Measurements from ENCODE around the gene UBFD1.
"Not testable (repeated sequence)": the region's sequence is repeated elsewhere in the genome, so short reads cannot be mapped to it uniquely, and the experiment has no call there.

The UBFD1 gene

GRCh38 chr16:23570992-23571632 is 13.6 kb downstream of the UBFD1 start:
- DNase-seq = no peak

GRCh38 chr16:23571895-23572294 is 14.4 kb downstream of the UBFD1 start:
- no peak for DNase-seq

DNA sequence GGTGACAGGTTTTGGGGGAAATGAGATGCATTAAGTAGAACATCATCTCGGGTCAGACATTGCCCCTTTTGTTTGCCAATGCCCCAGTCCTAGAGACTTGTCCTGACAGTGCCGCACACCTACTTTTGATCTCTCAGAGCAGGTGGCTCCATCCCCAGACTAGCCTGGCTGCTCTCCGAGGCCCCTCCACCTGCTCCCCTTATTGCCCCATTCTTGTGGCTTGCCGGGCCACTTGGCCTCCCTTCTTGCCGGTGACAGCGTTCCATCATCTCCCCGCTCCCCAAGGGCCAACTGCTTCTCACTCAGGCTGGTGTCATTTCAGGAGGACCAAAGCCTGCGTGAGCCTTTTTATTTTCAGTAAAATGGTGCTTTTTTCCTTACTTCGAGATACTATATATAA is 14.9 kb downstream of the UBFD1 start:
- no peak for DNase-seq

DNA sequence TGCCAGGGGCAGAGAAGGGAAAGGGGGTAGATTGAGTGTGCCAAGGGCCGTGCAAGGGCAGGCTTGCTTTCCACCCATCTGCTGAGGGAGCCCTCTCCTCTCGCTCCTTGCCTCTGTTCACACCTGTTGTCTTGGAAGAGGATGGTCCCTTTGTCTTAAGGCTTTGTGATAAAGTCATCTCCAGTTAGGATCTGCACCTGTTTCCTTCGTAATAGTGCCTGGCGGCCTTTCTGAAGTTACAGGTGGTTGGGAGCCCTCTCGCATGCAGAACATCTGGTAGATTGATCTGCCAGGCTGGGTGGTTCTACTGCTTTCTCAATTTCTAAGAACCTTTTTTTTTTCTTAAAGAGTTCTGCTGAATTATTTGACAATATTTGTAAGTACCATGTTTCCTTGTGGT is 16.3 kb downstream of the UBFD1 start:
- no peak for DNase-seq

DNA sequence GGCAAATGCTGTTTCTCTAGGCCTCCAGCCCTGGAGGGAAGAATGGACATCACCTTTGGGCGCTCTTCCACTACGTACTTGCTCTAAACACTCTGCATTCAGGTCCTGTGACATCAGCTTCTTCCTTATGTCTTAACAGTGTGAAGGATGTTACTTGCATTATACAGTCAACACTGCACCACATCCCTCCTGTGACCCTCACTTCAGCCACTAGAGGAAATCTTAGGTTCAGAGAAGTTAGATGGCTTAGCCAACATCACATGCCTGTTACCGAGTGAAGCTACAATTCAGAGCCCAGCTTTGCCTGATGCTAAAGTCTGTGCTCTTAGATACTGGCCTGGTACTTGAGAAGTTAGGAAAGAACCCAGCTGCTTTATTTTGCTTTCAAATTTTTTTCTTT is 18.3 kb downstream of the UBFD1 start:
- no peak for DNase-seq

DNA sequence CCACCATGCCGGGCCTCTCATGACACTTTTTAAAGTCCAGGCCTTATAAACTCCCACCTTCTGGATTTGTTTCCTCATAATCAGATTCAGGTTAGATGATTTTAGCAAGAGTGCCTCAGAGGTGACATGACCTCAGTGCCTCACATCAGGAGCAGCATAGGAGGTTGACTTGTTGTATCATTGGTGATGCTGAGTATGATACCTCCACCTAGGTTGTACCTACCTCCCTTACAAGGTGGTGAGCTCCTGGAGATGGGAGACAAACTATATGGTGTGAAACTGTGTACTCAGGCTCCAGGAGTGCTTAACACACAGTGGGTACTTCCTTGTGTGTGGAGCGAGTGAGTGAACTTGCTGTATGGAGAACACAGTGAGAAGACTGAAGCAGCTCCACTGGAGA is 20.0 kb downstream of the UBFD1 start:
- DNase-seq = no peak

- no peak for DNase-seq
Observed at GRCh38 chr16:23578101-23578830, 20.7 kb downstream of the UBFD1 start.

GRCh38 chr16:23579371-23579770 is 21.8 kb downstream of the UBFD1 start:
- no peak for DNase-seq

GRCh38 chr16:23580391-23580790 is 22.9 kb downstream of the UBFD1 start:
- DNase-seq = no peak

DNA sequence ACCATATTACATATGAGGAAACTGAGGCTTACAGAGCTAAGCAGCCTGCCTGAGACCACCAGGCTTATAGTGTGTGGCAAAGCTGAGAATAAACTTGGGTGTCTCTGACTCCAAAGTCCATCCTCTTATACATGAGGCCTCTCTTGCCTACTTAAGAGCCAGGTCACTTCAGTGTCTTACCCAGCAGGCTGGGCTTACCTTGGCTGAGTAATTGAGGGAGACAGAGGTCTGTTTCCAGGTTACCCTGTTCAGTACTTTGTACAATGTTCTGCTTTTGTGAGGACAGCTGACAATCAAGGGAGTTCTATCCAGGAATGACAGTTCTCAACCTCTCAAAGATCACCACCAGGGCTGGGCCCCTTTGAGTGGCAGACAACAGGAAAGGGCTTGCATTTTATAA is 24.2 kb downstream of the UBFD1 start:
- no peak for DNase-seq

DNA sequence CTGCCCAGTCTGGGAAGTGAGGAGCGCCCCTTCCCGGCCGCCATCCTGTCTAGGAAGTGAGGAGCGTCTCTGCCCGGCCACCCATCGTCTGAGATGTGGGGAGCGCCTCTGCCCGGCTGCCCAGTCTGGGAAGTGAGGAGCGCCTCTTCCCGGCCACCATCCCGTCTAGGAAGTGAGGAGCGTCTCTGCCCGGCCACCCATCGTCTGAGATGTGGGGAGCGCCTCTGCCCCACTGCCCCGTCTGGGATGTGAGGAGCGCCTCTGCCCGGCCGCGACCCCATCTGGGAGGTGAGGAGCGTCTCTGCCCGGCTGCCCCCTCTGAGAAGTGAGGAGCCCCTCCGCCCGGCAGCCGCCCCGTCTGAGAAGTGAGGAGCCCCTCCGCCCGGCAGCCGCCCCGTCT is 25.7 kb downstream of the UBFD1 start:
- DNase-seq = not testable (repeated sequence)

DNA sequence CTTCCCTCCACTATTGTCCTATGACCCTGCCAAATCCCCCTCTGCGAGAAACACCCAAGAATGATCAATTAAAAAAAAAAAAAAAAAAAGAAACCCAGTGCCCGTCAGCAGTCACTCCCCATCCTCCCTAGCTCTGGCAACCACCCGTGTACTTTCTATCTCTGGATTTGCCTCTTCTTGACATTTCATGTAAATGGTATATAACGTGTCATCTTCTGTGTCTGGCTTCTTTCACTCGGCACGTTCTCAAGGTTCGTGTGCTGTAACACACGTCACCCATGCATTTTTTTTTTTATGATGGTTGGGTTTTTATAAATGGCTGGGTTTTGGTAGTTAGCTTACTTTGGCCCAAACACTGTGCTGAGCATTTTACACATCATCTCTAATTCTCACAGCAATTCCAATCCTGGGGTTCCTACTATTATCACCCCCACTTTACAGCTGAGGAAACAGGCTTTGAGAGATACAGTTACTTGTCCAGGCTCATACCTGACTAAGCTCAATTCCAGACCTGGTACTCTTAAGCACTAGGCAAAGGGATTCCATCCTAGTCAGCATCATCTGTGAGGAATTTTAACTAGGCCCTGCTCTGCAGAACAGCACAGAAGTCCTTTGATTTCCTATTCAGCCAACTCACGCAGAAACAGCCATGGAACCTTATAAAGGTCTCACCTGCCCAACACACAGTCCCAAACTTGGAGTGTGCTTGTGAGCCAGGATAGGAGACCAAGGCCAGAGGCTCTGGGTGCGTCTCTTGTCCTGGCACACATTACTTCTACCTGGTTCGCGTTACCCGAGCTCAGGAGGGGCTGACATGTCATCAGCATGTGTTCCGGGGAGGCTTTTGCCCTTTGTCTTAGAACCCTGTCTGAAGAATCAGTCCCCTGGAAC is 26.9 kb downstream of the UBFD1 start:
- no peak for DNase-seq

DNA sequence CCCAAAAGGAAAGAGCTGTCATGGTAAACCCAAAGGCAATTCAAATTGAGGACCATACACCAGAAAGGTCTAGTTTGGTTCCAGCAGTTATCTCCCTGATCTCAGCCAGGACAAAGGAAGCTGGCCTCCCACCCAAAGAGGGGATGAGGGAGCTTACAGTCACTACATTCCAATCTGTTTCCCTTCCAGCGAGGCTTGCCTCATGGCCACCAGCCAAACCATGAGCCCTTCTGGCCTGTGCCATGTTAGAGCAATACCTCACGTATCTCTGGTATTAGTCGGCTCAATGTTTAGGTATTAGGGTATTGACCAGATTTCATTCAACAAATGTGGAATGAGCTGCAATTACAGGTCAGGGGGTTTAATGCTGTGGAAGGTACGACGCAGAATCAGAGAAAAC is 30.2 kb downstream of the UBFD1 start:
- DNase-seq = no peak

GRCh38 chr16:23590181-23590580 is 32.7 kb downstream of the UBFD1 start:
- no peak for DNase-seq

- no peak for DNase-seq
Observed at GRCh38 chr16:23594186-23594585, 36.7 kb downstream of the UBFD1 start.

- DNase-seq = no peak
Observed at GRCh38 chr16:23595246-23595950, 37.9 kb downstream of the UBFD1 start.

DNA sequence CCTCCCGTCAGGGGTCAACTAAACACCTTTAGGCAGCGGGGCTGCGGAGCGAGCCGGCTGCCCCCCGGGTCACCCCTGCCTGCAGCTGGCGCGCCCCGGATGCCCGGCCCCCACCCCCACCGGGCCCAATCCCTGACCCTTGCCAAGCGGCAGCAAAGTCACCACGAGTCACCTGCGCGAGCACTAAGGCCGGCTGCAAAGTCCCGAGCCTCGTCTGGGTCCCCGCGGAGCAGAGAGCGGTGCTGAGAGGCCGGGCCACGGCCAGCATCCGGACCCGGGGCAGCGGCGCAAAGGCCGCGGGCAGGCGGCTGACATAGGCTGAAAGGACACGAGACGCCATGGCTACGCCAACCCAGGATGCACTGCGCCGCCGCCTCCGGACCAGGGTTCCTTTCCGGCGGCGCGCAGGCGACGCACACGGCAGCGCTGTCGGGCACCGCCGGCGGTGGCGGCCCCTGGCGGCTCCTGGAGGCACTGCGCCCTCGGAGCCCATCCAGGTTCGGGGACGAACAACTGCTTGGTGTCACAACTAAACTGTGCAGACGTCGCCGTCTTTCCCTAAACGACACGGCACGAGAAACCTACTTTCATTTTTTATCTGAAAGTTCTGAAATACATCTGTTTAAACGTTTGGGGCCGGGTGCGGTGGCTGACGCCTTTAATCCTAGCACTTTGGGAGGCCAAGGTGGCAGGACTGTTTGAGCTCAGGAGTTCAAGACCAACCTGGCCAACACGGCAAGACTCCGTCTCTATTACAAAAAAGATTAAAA is 38.6 kb downstream of the UBFD1 start, which contains the start of gene NDUFAB1:
Gene NDUFAB1 (minus strand): TSS at position 366 of the 770 bp plus-strand sequence. CDS start 26 bp downstream, at position 340.
- peak; percentile 74 to 89 for DNase-seq

GRCh38 chr16:23597003-23597756 is 39.7 kb downstream of the UBFD1 start:
- DNase-seq = peak; percentile 6 to 51

- no peak for DNase-seq
Observed at GRCh38 chr16:23607726-23608125, 50.2 kb downstream of the UBFD1 start.

GRCh38 chr16:23608194-23608593 is 50.7 kb downstream of the UBFD1 start:
- DNase-seq = no peak

GRCh38 chr16:23609929-23610328 is 52.4 kb downstream of the UBFD1 start:
- no peak for DNase-seq
